HepG2 (cell line): ENCODE results near the gene MFSD8. TPM values are rescaled to one million over a fixed set of nuclear protein-coding genes. Genes with fewer than 3 reads are reported as not detected.

Experiments
- ARID2 ChIP-seq: sonication (generic); formaldehyde crosslinking; IDR thresholded peaks from 2 replicates; pipeline ENCODE4 v1.8.1; 2022; ENCODE audit warnings: mild to moderate bottlenecking, missing genetic modification reagents, borderline replicate concordance
- BATF2 ChIP-seq: sonication (generic); formaldehyde crosslinking; IDR thresholded peaks from 2 replicates; pipeline ENCODE4 v1.8.0; 2022; ENCODE audit warnings: mild to moderate bottlenecking, missing genetic modification reagents, moderate library complexity
- CBX1 ChIP-seq: IDR thresholded peaks from one replicate; pipeline ENCODE4 v1.6.1; 2016; ENCODE audit warnings: antibody characterized with exemption, low read depth
- CBX2 ChIP-seq, 2 experiments: fragments of 200-600 bp in 1 of 2; sonication (generic); formaldehyde crosslinking in 1 of 2; IDR thresholded peaks; 2 replicates each; pipeline versions ENCODE4 v1.7.0 to v1.8.1; 2018 to 2022; ENCODE audit warnings: low read depth in 2 of 2, low read length in 1 of 2, mild to moderate bottlenecking in 1 of 2, missing genetic modification reagents in 1 of 2
- DMTF1 ChIP-seq: sonication (generic); formaldehyde crosslinking; IDR thresholded peaks from 2 replicates; pipeline ENCODE4 v1.4.0; 2020; ENCODE audit warnings: mild to moderate bottlenecking, missing genetic modification reagents
- ELK4 ChIP-seq: sonication (generic); formaldehyde crosslinking; IDR thresholded peaks from 2 replicates; pipeline ENCODE4 v1.9.0; 2021; ENCODE audit warnings: missing genetic modification reagents, borderline replicate concordance
- GZF1 ChIP-seq: sonication (generic); formaldehyde crosslinking; IDR thresholded peaks from 2 replicates; pipeline ENCODE4 v1.5.1; 2020; ENCODE audit warnings: mild to moderate bottlenecking, missing genetic modification reagents
- HIVEP1 ChIP-seq: sonication (generic); formaldehyde crosslinking; IDR thresholded peaks from 2 replicates; pipeline ENCODE4 v1.4.0; 2020; ENCODE audit warnings: mild to moderate bottlenecking, missing genetic modification reagents
- JUN ChIP-seq: sonication (generic); formaldehyde crosslinking; IDR thresholded peaks from 2 replicates; pipeline ENCODE4 v1.4.0; 2020; ENCODE audit warnings: mild to moderate bottlenecking, missing genetic modification reagents
- KDM4B ChIP-seq: sonication (generic); formaldehyde crosslinking; IDR thresholded peaks from 2 replicates; pipeline ENCODE4 v1.4.0; 2020; ENCODE audit warnings: missing genetic modification reagents
- MAFF ChIP-seq: IDR thresholded peaks from 2 replicates; pipeline ENCODE4 v1.6.1; 2011; ENCODE audit warnings: low read depth, low read length, improper control_type of control experiment
- NFKBIZ ChIP-seq: IDR thresholded peaks from 2 replicates; pipeline ENCODE4 v1.6.1; 2018; ENCODE audit warnings: missing genetic modification reagents, missing compliant biosample characterization
- POGZ ChIP-seq: sonication (generic); formaldehyde crosslinking; IDR thresholded peaks from 2 replicates; pipeline ENCODE4 v1.4.0; 2020; ENCODE audit warnings: mild to moderate bottlenecking, missing genetic modification reagents
- POLR2AphosphoS5 ChIP-seq: IDR thresholded peaks from 2 replicates; pipeline ENCODE4 v1.6.1; 2012; ENCODE audit warnings: low read depth, low read length
- TFE3 ChIP-seq: IDR thresholded peaks from 2 replicates; pipeline ENCODE4 v1.6.1; 2016
- TRIM24 ChIP-seq: sonication (generic); formaldehyde crosslinking; IDR thresholded peaks from 2 replicates; pipeline ENCODE4 v1.8.0; 2022; ENCODE audit warnings: mild to moderate bottlenecking, missing genetic modification reagents
- ZNF143 ChIP-seq: sonication (generic); formaldehyde crosslinking; IDR thresholded peaks from 2 replicates; pipeline ENCODE4 v1.4.0; 2020; ENCODE audit warnings: missing genetic modification reagents
- ZNF274 ChIP-seq: sonication (generic); formaldehyde crosslinking; IDR thresholded peaks from 2 replicates; pipeline ENCODE4 v1.5.1; 2020; ENCODE audit warnings: mild to moderate bottlenecking, missing genetic modification reagents
- ZNF484 ChIP-seq: sonication (generic); formaldehyde crosslinking; IDR thresholded peaks from 2 replicates; pipeline ENCODE4 v1.5.1; 2020; ENCODE audit warnings: mild to moderate bottlenecking, low read depth, missing genetic modification reagents, borderline replicate concordance
- ZNF644 ChIP-seq: IDR thresholded peaks from 2 replicates; pipeline ENCODE4 v1.6.1; 2016; ENCODE audit warnings: low read depth
- ZNF75D ChIP-seq: sonication (generic); formaldehyde crosslinking; IDR thresholded peaks from 2 replicates; pipeline ENCODE4 v1.8.1; 2023; ENCODE audit warnings: missing genetic modification reagents, mild to moderate bottlenecking, borderline replicate concordance
- ZNF773 ChIP-seq: sonication (generic); formaldehyde crosslinking; IDR thresholded peaks from 2 replicates; pipeline ENCODE4 v1.4.0; 2020; ENCODE audit warnings: missing genetic modification reagents, borderline replicate concordance
- ZNF777 ChIP-seq: sonication (generic); formaldehyde crosslinking; IDR thresholded peaks from 2 replicates; pipeline ENCODE4 v1.4.0; 2020; ENCODE audit warnings: missing genetic modification reagents
- ZSCAN25 ChIP-seq: sonication (generic); formaldehyde crosslinking; IDR thresholded peaks from 2 replicates; pipeline ENCODE4 v1.8.0; 2022; ENCODE audit warnings: mild to moderate bottlenecking, missing genetic modification reagents
- ZSCAN29 ChIP-seq: sonication (generic); formaldehyde crosslinking; conservative IDR thresholded peaks from 2 replicates; pipeline ENCODE4 v1.4.0; 2020; ENCODE audit warnings: mild to moderate bottlenecking, missing genetic modification reagents
- ZZZ3 ChIP-seq: sonication (generic); formaldehyde crosslinking; IDR thresholded peaks from 2 replicates; pipeline ENCODE4 v1.4.0; 2020; ENCODE audit warnings: missing genetic modification reagents, mild to moderate bottlenecking, borderline replicate concordance
- polyA plus RNA-seq, 8 experiments: library from polyadenylated mRNA; depleted of rRNA in 3 of 8; stranded (reverse) in 7 of 8; unstranded in 1 of 8; fragments of >200 nt; fragmentation: Illumina TruSeq in 4 of 8; extraction: Trizol in 4 of 8; gene quantifications; 2 replicates each; pipeline versions ENCODE4 v1.2.1 to v1.2.3, GENCODE V29; 2011 to 2016; ENCODE audit warnings: low read depth in 4 of 8, missing spikeins in 1 of 8, mixed read lengths in 1 of 8; ENCODE audit not compliant: insufficient read depth in 1 of 8
- total RNA-seq, 5 experiments: library from RNA; depleted of rRNA; stranded (reverse); fragments of >200 nt; fragmentation: Illumina TruSeq; extraction: Trizol; gene quantifications; 2 replicates each; pipeline ENCODE4 v1.2.3, GENCODE V29; 2016; ENCODE audit warnings: low read depth in 1 of 5

The MFSD8 gene
- total and polyA plus RNA-seq, 2 of the 13 experiments (the other 11 are each of a cell fraction or from before 2014, with no cell fraction given): 24.8 to 25.5 TPM

- no peak for TF ChIP-seq TFE3
- TF ChIP-seq ZNF644 (CRISPR knock-in tag): no peak
- no peak for TF ChIP-seq DMTF1 (CRISPR knock-in tag)
- no peak for TF ChIP-seq ZNF75D (CRISPR knock-in tag)
- peak; percentile 60; the same call in 1 of the 2 replicates for TF ChIP-seq HIVEP1
- TF ChIP-seq JUN: no peak
- no peak for TF ChIP-seq CBX1
- TF ChIP-seq GZF1: no peak
- no peak for TF ChIP-seq ELK4
- TF ChIP-seq POLR2AphosphoS5: peak; percentile 50; the same call in 1 of the 2 replicates
- TF ChIP-seq ZNF777: peak; percentile 41; the same call in 1 of the 2 replicates
- TF ChIP-seq ZZZ3 (CRISPR knock-in tag): no peak
- TF ChIP-seq TRIM24 (CRISPR knock-in tag): no peak
- TF ChIP-seq ZNF773: no peak
- TF ChIP-seq POGZ (CRISPR knock-in tag): peak; percentile 96
- no peak; the same call in 1 of the 2 replicates for TF ChIP-seq NFKBIZ (CRISPR knock-in tag)
- no peak for TF ChIP-seq ZSCAN29 (CRISPR knock-in tag)
- peak; percentile 46; the same call in 1 of the 2 replicates for TF ChIP-seq ZNF274
- no peak for TF ChIP-seq ZNF484
- peak; percentile 73 for TF ChIP-seq ARID2
- 0 out of 2 replicates have a peak, but pooled peaks have one; percentile 28 for TF ChIP-seq KDM4B (CRISPR knock-in tag)
- TF ChIP-seq MAFF: no peak
- TF ChIP-seq CBX2 (IDR thresholded peaks at IDR 0.05; ENCODE audit: low read depth, low read length): no peak
- no peak for TF ChIP-seq CBX2 (CRISPR knock-in tag; IDR thresholded peaks at IDR 0.05; ENCODE audit: low read depth)
- no peak for TF ChIP-seq ZSCAN25 (CRISPR knock-in tag)
- TF ChIP-seq BATF2: 0 out of 2 replicates have a peak, but pooled peaks have one; percentile 41
- 0 out of 2 replicates have a peak, but pooled peaks have one; percentile 20 for TF ChIP-seq ZNF143
Measured at GRCh38 chr4:127880763-127881562, 84.0 kb downstream of the MFSD8 start, which contains the start of gene PLK4 (continued).
